Measurements from ENCODE around the gene KIAA1191.
"Not testable (repeated sequence)": the region's sequence is repeated elsewhere in the genome, so short reads cannot be mapped to it uniquely, and the experiment has no call there.

KIAA1191 gene

DNA sequence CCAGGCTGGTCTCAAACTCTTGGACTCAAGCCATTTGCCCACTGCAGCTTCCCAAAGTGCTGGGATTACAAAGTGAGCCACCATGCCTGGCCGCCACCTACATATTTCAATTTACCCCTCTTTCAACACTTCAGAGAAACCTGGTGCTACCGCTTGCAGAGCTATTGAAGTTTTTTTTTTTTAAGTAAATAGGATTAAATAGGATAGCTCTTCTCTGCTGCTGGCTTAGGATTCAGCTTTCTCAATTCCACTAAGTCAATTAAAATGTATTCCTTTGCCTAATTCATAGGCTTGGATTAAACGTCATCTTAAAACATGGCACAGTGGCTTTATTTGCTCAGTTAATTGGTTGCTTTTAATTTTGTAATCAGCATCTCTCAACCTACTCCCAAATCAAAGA is 41.0 kb downstream of the KIAA1191 start:
- TF ChIP-seq, protein P1, sequence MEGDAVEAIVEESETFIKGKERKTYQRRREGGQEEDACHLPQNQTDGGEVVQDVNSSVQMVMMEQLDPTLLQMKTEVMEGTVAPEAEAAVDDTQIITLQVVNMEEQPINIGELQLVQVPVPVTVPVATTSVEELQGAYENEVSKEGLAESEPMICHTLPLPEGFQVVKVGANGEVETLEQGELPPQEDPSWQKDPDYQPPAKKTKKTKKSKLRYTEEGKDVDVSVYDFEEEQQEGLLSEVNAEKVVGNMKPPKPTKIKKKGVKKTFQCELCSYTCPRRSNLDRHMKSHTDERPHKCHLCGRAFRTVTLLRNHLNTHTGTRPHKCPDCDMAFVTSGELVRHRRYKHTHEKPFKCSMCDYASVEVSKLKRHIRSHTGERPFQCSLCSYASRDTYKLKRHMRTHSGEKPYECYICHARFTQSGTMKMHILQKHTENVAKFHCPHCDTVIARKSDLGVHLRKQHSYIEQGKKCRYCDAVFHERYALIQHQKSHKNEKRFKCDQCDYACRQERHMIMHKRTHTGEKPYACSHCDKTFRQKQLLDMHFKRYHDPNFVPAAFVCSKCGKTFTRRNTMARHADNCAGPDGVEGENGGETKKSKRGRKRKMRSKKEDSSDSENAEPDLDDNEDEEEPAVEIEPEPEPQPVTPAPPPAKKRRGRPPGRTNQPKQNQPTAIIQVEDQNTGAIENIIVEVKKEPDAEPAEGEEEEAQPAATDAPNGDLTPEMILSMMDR (IDR thresholded peaks at IDR 0.05) = no peak
- TF ChIP-seq ZFX (IDR thresholded peaks at IDR 0.05; ENCODE audit: borderline replicate concordance) = no peak

DNA sequence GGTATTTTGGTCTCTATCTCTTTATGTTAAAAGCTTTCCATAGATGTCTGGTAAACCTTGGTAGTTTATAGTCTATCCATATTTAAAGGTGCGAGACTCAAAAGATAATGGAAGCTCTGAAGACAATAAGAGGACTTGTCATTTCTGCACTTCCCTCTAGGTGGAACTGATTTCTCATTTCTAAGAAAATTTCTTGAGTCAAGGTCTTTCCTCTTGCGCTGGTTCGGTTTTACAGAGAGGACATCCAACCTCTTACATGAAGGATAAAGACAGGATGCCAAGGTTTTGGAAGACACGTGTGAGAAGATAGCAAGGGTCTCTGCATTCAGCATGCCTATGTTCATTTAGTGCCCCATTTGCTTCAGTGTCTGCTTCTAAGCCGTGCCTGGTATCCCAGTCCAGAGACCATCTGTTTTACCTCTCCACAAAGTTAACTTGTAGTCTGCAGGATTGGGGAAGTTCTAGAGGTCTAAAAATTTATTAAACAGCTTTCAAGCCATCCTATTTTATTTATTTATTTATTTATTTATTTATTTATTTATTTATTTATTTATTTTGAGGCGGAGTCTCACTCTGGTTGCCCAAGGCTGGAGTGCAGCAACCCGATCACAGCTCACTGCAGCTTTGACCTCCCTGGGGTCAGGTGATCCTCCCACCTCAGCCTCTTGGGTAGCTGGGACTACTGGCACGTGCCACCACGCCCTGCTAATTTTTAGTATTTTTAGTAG is 41.6 kb downstream of the KIAA1191 start:
- no peak overlapping the region for H3K27ac ChIP-seq
- TF ChIP-seq, protein P1 (IDR thresholded peaks at IDR 0.05) = no peak
- no peak for TF ChIP-seq ZFX (IDR thresholded peaks at IDR 0.05; ENCODE audit: borderline replicate concordance)

More for the DNA sequence above, 41.0 kb downstream of the KIAA1191 start:
- no peak overlapping the region for H3K27ac ChIP-seq

DNA sequence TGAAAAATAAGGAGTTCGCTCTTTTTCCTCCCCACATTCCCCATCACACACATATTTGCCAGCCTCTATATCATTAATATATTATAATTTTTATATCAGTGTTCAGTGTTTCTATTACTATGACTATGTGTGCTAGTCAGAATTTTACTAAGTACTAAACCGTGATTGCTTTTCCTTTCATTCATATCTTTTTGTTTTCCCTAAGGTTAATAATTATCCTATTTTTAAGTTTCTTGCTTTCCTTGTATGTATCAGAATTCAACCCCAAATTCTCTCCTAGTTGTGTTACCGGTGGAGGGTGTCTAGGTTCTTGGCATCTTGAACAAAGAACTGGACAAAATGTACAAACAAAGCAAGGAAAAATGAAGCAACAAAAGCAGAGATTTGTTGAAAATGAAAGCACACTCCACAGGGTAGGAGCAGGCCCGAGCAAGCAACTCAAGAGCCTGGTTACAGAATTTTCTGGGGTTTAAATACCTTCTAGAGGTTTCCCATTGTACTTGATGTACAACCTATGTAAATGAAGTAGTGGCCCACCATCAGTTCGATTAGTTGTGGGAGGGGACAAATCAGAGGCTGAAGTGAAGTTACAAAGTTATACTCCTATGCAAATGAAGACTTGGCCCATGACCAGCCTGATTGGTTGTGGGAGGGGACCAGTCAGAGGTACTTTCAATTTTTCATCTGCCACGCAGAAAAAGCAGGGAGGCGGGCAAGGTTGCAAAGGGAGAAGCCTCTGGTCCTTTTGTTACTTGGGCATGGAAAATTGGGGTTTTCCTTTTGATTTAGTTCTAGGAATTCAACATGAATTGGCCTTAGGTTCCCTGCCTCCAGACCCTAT is 43.8 kb downstream of the KIAA1191 start:
- H3K27ac ChIP-seq = no peak overlapping the region
- TF ChIP-seq, protein P1 (IDR thresholded peaks at IDR 0.05) = no peak
- TF ChIP-seq ZFX (IDR thresholded peaks at IDR 0.05; ENCODE audit: borderline replicate concordance) = no peak

DNA sequence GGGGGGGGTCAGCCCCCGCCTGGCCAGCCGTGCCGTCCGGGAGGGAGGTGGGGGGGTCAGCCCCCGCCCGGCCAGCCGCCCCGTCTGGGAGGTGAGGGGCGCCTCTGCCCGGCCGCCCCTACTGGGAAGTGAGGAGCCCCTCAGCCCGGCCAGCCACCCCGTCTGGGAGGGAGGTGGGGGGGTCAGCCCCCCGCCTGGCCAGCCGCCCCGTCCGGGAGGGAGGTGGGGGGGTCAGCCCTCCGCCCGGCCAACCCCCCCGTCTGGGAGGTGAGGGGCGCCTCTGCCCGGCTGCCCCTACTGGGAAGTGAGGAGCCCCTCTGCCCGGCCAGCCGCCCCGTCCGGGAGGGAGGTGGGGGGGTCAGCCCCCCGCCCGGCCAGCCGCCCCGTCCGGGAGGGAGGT is 56.2 kb downstream of the KIAA1191 start:
- not testable (repeated sequence) for H3K27ac ChIP-seq

All from 22Rv1 (cell line).